A673 (cell line): ENCODE measurements around the gene ZNF337. TPM values are rescaled to one million over a fixed set of nuclear protein-coding genes. Genes with fewer than 3 reads are reported as not detected.

Experiments
- BruUV-seq: library from RNA; stranded (reverse); fragments of 400-500 nt; replicated peaks from 2 replicates; lab custom pipeline; 2021; lab: Mats Ljungman, UMichigan
- CTCF ChIA-PET: fragments of 300-600 bp; sonication (Branson Sonifier 250); formaldehyde crosslinking; loops from one replicate; lab custom pipeline; 2022; ENCODE audit warnings: antibody characterized with exemption; lab: Charles Lee
- POLR2A ChIA-PET: fragments of 300-600 bp; sonication (Branson Sonifier 250); formaldehyde crosslinking; loops from one replicate; lab custom pipeline; 2022; ENCODE audit warnings: antibody characterized with exemption; ENCODE audit not compliant: low non-redundant PET; lab: Charles Lee
- DNase-seq: peaks from one replicate; pipeline ENCODE4 v3.0.0-alpha.2; 2015; ENCODE audit warnings: low spot score
- H3K27ac ChIP-seq: fragments of 200-600 bp; sonication (generic); 2 replicates; pipeline ENCODE4 v1.5.1; 2016; ENCODE audit warnings: mixed run types, low read depth, mild to moderate bottlenecking, mixed read lengths, antibody characterized with exemption, low read length; ENCODE audit not compliant: poor library complexity, severe bottlenecking
- H3K27me3 ChIP-seq: fragments of 200-600 bp; sonication (generic); replicated peaks from 2 replicates; pipeline ENCODE4 v1.6.1; 2017; ENCODE audit warnings: mixed run types, low read depth, mild to moderate bottlenecking, mixed read lengths, antibody characterized with exemption, low read length; ENCODE audit not compliant: insufficient read depth, poor library complexity
- H3K36me3 ChIP-seq: fragments of 200-600 bp; sonication (generic); 2 replicates; pipeline ENCODE4 v1.6.1; 2016; ENCODE audit warnings: mixed run types, mild to moderate bottlenecking, mixed read lengths, antibody characterized with exemption, low read length; ENCODE audit not compliant: insufficient read depth, poor library complexity, severe bottlenecking
- H3K4me1 ChIP-seq: fragments of 200-600 bp; sonication (generic); 2 replicates; pipeline ENCODE4 v1.6.1; 2017; ENCODE audit warnings: mixed run types, mild to moderate bottlenecking, mixed read lengths, antibody characterized with exemption, low read length; ENCODE audit not compliant: insufficient read depth, poor library complexity, severe bottlenecking
- H3K4me3 ChIP-seq: fragments of 200-600 bp; sonication (generic); 2 replicates; pipeline ENCODE4 v1.5.1; 2016; ENCODE audit warnings: low read depth, mixed run types, mild to moderate bottlenecking, mixed read lengths, low read length; ENCODE audit not compliant: poor library complexity, severe bottlenecking
- H3K9me3 ChIP-seq: fragments of 200-600 bp; sonication (generic); 2 replicates; pipeline ENCODE4 v1.6.1; 2016; ENCODE audit warnings: mixed run types, low read depth, mild to moderate bottlenecking, mixed read lengths, antibody characterized with exemption, low read length; ENCODE audit not compliant: poor library complexity, severe bottlenecking
- CTCF ChIP-seq: fragments of 300-800, 200-600 bp; sonication (generic); conservative IDR thresholded peaks from 2 replicates; pipeline ENCODE4 v1.5.1; 2017; ENCODE audit warnings: low read depth, mild to moderate bottlenecking, antibody characterized with exemption, low read length, moderate library complexity, mixed read lengths
- EZH2 ChIP-seq: fragments of 200-600 bp; sonication (generic); IDR thresholded peaks from 2 replicates; pipeline ENCODE4 v1.6.1; 2017; ENCODE audit warnings: borderline replicate concordance, low read depth, mild to moderate bottlenecking, mixed read lengths, antibody characterized with exemption, low read length; ENCODE audit not compliant: poor library complexity, severe bottlenecking
- intact Hi-C: fragments of 100-400 bp; cut with micrococcal nuclease; formaldehyde crosslinking; loops from one replicate; pipeline ENCODE4 v1.10.0; 2022; ENCODE audit not compliant: unreplicated experiment
- total RNA-seq: library from RNA; stranded (reverse); gene quantifications from 2 replicates; pipeline ENCODE4 v1.2.3, GENCODE V29; 2021

Gene ZNF337
- total RNA-seq, 1 experiment from 2014 or later = 17.9 TPM

GRCh38 chr20:25629816-25630499, 66.7 kb downstream of the ZNF337 start:
- H3K9me3 ChIP-seq = no peaks in the 10 kb centered on the region
- no peak for DNase-seq
- no peak overlapping the region for H3K27ac ChIP-seq
- no peaks in the 10 kb centered on the region for H3K27me3 ChIP-seq
- intact Hi-C loops = no loop called here
- BruUV-seq = no TSS peak
- POLR2A ChIA-PET = no interaction called here
- CTCF ChIA-PET = no interaction called here
- no peaks in the 10 kb centered on the region for H3K36me3 ChIP-seq
- no peak for TF ChIP-seq CTCF
- no peak for TF ChIP-seq EZH2
- H3K4me3 ChIP-seq = no peak overlapping the region
- H3K4me1 ChIP-seq = no peaks in the 10 kb centered on the region

GRCh38 chr20:25626779-25627178, 69.9 kb downstream of the ZNF337 start:
- CTCF ChIA-PET = no interaction called here
- no peak overlapping the region for H3K4me3 ChIP-seq
- H3K27ac ChIP-seq = no peak overlapping the region
- POLR2A ChIA-PET = no interaction called here
- intact Hi-C loops = no loop called here
- no peaks in the 10 kb centered on the region for H3K9me3 ChIP-seq
- H3K4me1 ChIP-seq = peaks cover 8% of the 10 kb centered on the region
- DNase-seq = no peak
- TF ChIP-seq EZH2 (no peak), CTCF (no peak)
- no peaks in the 10 kb centered on the region for H3K27me3 ChIP-seq
- BruUV-seq = no TSS peak
- H3K36me3 ChIP-seq = no peaks in the 10 kb centered on the region

DNA sequence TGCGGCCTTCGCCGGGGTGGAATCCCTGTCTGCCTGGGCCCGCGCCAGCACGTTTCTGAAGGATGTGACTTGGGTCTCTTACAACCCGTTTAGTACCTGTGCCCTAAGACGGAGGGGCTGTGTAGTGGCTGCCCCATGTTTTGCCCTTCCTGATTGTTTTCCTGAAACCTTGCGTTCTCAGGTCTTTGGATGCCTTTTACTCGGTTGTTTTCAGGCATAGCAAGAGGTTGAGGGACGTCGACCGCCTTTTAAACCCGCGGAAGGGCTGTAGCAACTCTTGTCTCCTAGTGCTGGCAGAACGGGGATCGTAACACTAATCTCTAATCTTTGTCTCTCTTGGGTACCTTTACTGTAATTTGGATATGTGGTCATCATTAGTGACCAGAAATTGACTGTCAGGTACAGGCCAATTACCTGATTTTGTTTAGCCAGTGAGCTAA, 72.1 kb downstream of the ZNF337 start:
- Histone ChIP-seq H3K27ac (peak overlapping the region; percentile 93), H3K36me3 (peaks cover 8% of the 10 kb centered on the region), H3K9me3 (no peaks in the 10 kb centered on the region), H3K4me3 (peak overlapping the region; percentile 98), H3K4me1 (peaks cover 8% of the 10 kb centered on the region), H3K27me3 (no peaks in the 10 kb centered on the region)
- intact Hi-C loops = no loop called here
- ChIA-PET CTCF (no interaction called here), POLR2A (no interaction called here)
- TF ChIP-seq CTCF (no peak), EZH2 (no peak)
- no TSS peak for BruUV-seq
- peak; percentile 54 for DNase-seq

Other genes with a start within 250 kb of the ZNF337 start
- gene NINL, start 111.3 kb downstream of the ZNF337 start, total RNA-seq = 31.5 and 36.8 TPM in 2 replicates
- gene NANP, start 72.8 kb downstream of the ZNF337 start, total RNA-seq = 13.6 and 15.9 TPM in 2 replicates